ENCODE results near the gene OR10X1. TPM values are rescaled to one million over a fixed set of nuclear protein-coding genes. Genes with fewer than 3 reads are reported as not detected.

The OR10X1 gene
- polyA plus RNA-seq, 1 of the 3 experiments (the other 2 are of a cell fraction): not detected

- H3F3A ChIP-seq (replicated peaks; ENCODE audit: insufficient read depth): no peaks in the 10 kb centered on the region
- H3K9me3 ChIP-seq: no peaks in the 10 kb centered on the region
- H3K27ac ChIP-seq (ENCODE audit: low read depth in 2 of 2, low read length in 1 of 2): no peak overlapping the region
- no peak overlapping the region for H3K4me2 ChIP-seq
- H2AFZ ChIP-seq (ENCODE audit: low read depth): no peak overlapping the region
- TF ChIP-seq USF2 (IDR thresholded peaks at IDR 0.05; ENCODE audit: borderline replicate concordance, low read depth, low read length) (no peak), GABPA (IDR thresholded peaks at IDR 0.05; ENCODE audit: low read depth) (no peak), MAX (IDR thresholded peaks at IDR 0.05; ENCODE audit: low read depth) (no peak), MEF2A (IDR thresholded peaks at IDR 0.05; ENCODE audit: borderline replicate concordance, low read depth) (no peak), SMC3 (IDR thresholded peaks at IDR 0.05; ENCODE audit: low read depth, low read length) (no peak), RCOR1 (IDR thresholded peaks at IDR 0.05; ENCODE audit: low read length) (no peak), TAF1 (IDR thresholded peaks at IDR 0.05; ENCODE audit: borderline replicate concordance, low read depth, low read length) (no peak), NFIC (IDR thresholded peaks at IDR 0.05; ENCODE audit: borderline replicate concordance) (no peak), RXRA (IDR thresholded peaks at IDR 0.05; ENCODE audit: borderline replicate concordance, low read depth) (no peak), REST (IDR thresholded peaks at IDR 0.05; ENCODE audit: low read depth, low read length) (no peak), TCF12 (IDR thresholded peaks at IDR 0.05) (no peak), FOXM1 (IDR thresholded peaks at IDR 0.05; ENCODE audit: low read depth) (no peak), CTCF (IDR thresholded peaks at IDR 0.05) (no peak), EZH2phosphoT487 (IDR thresholded peaks at IDR 0.05; ENCODE audit: borderline replicate concordance, low read depth) (no peak), RFX5 (IDR thresholded peaks at IDR 0.05; ENCODE audit: low read length) (no peak), PBX3 (IDR thresholded peaks at IDR 0.05) (no peak), USF1 (IDR thresholded peaks at IDR 0.05; ENCODE audit: borderline replicate concordance, low read depth) (no peak)
- CTCF ChIA-PET: no interaction called here
- H3K27me3 ChIP-seq (ENCODE audit: insufficient read depth): no peaks in the 10 kb centered on the region; the same call in 1 of the 2 replicates
- no peaks in the 10 kb centered on the region for H4K20me1 ChIP-seq (ENCODE audit: insufficient read depth)
- POLR2A ChIA-PET: no interaction called here
- no peaks in the 10 kb centered on the region for H3K4me1 ChIP-seq (ENCODE audit: control insufficient read depth in 1 of 2, insufficient read depth in 2 of 2, low read depth in 1 of 2, low read length in 1 of 2)
- no peak overlapping the region for H3K9ac ChIP-seq
- WGBS (ENCODE audit: low lambda C conversion rate): 0% methylated on average over 2 of the region's 2 CpGs
- H3K4me3 ChIP-seq (ENCODE audit: low read depth in 2 of 2, low read length in 1 of 2): no peak overlapping the region
- no peak for DNase-seq
- no peaks in the 10 kb centered on the region for H3K36me3 ChIP-seq (replicated peaks in 1 of 2; ENCODE audit: control insufficient read depth in 1 of 2, insufficient read depth in 2 of 2, low read length in 1 of 2)
- H3K79me2 ChIP-seq (ENCODE audit: insufficient read depth): no peaks in the 10 kb centered on the region
- no peaks in the 10 kb centered on the region for H3K9me2 ChIP-seq
Observed at GRCh38 chr1:158564608-158565007, 15.1 kb downstream of the OR10X1 start.

Data from SK-N-SH (cell line).